Right atrium auricular region (tissue), 2 donors: ENCODE measurements around the gene TMEM258. TPM values are rescaled to one million over a fixed set of nuclear protein-coding genes. Genes with fewer than 3 reads are reported as not detected.

Experiments used
- DNase-seq: peaks from one replicate; pipeline ENCODE4 v3.0.0-alpha.2; 2019; ENCODE audit warnings: low spot score
- H3K27ac ChIP-seq, 2 donors: fragments of 200-600 bp; sonication (generic); 1 replicate in 1 of 2; 2 replicates in 1 of 2; pipeline ENCODE4 v1.5.1; 2016 to 2019
- H3K27me3 ChIP-seq, 2 donors: fragments of 200-600 bp; sonication (generic); one replicate each; pipeline versions ENCODE4 v1.5.1 to v1.6.0; 2017 to 2019
- H3K36me3 ChIP-seq: fragments of 200-600 bp; sonication (generic); one replicate; pipeline ENCODE4 v1.5.1; 2016
- H3K4me1 ChIP-seq, 2 donors: fragments of 200-600 bp; sonication (generic); one replicate each; pipeline versions ENCODE4 v1.5.1 to v1.6.0; 2017 to 2019
- H3K4me3 ChIP-seq, 2 donors: fragments of 200-600 bp; sonication (generic); 1 replicate in 1 of 2; 2 replicates in 1 of 2; pipeline ENCODE4 v1.5.1; 2017 to 2019; ENCODE audit warnings: mild to moderate bottlenecking in 1 of 2, moderate library complexity in 1 of 2
- H3K9me3 ChIP-seq, 2 donors: fragments of 200-600 bp; sonication (generic); one replicate each; pipeline ENCODE4 v1.5.1; 2019
- total RNA-seq, 2 donors: library from RNA; depleted of rRNA; stranded (reverse); fragments of >200 nt; gene quantifications; one replicate each; pipeline ENCODE4 v1.1.0, GENCODE V29; 2016
- TF ChIP-seq, protein P1 (sequence below), 2 donors: fragments of 200-600 bp; sonication (generic); IDR thresholded peaks; one replicate each; pipeline ENCODE4 v1.5.1; 2019; ENCODE audit warnings: antibody characterized with exemption in 2 of 2

Gene TMEM258
- total RNA-seq, 2 donors from 2014 or later: 43.4 to 54.7 TPM

DNA sequence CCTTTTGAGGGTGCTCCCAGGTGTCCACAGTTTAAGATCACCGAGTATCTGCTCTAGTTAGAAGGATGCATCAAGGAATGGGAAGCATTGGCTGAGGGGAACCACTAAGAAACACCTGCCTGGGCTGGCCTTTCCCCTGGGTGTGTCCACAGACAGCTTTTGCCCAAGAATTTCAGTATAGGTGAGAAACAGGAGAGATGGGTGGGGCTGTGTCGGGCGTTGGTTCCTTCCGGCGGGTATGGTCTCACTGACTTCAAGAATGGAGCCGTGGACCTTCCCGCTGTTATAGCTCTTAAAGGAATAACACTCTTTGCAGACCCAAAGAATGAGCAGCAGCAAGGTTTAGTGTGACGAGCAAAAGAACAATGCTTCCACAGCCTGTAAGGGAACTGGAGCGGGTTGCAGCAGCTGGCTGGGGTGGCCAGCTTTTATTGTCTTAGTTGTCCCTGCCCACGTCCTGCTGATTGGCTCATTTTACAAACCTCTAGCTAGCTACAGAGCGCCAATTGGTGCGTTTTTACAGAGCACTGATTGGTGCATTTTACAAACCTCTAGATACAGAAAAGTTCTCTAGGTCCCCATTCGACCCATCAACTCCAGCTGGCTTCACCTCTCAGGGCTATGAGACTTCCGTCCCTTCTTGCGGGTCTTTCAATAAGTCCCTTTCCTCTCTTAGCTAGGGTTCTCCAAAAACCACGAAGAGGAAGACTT lies 22.0 kb upstream of the TMEM258 start:
- Histone ChIP-seq H3K4me3 (peak overlapping the region; percentile 60 to 78), H3K4me1 (peaks cover 0 to 14% of the 10 kb centered on the region in 2 donors), H3K27ac (peak overlapping the region; percentile 96 to 99), H3K9me3 (no peaks in the 10 kb centered on the region), H3K36me3 (peaks cover 31% of the 10 kb centered on the region), H3K27me3 (no peaks in the 10 kb centered on the region)
- DNase-seq: no peak
- TF ChIP-seq, protein P1, sequence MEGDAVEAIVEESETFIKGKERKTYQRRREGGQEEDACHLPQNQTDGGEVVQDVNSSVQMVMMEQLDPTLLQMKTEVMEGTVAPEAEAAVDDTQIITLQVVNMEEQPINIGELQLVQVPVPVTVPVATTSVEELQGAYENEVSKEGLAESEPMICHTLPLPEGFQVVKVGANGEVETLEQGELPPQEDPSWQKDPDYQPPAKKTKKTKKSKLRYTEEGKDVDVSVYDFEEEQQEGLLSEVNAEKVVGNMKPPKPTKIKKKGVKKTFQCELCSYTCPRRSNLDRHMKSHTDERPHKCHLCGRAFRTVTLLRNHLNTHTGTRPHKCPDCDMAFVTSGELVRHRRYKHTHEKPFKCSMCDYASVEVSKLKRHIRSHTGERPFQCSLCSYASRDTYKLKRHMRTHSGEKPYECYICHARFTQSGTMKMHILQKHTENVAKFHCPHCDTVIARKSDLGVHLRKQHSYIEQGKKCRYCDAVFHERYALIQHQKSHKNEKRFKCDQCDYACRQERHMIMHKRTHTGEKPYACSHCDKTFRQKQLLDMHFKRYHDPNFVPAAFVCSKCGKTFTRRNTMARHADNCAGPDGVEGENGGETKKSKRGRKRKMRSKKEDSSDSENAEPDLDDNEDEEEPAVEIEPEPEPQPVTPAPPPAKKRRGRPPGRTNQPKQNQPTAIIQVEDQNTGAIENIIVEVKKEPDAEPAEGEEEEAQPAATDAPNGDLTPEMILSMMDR (IDR thresholded peaks at IDR 0.05): no peak

DNA sequence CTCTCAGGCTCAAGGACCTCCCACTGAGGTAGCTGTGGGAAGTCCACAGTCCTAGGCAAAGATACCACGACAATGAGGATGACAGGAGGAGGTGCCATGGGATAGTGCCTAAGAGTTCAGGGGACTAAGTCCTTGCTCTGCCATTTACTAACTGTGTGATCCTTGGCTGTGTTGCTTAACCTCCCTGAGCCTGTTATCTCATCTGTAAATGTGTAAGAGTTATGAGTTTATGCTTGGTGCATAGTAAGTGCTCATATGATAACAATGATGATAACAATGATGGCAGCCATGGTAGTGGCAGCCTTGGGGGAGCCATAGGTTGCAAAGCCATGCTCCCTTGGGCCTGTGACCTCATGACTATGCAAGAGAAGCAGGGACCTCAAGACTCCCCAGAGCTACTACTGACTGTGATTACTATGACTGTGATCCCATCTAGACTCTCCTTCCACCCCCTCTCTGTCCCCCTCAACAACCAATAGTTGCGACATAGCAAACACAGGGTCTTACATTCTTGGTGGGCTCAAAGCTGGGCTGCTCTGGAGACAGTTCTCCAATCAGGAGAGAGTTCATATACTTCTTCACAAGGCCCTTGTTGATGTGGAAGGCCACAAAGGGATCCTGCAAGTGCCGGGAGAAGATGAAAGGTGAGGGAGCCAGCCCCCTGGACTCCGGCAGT lies 20.5 kb upstream of the TMEM258 start:
- no peak overlapping the region for H3K27ac ChIP-seq
- no peak for DNase-seq
- H3K9me3 ChIP-seq: no peaks in the 10 kb centered on the region
- peaks cover 0 to 14% of the 10 kb centered on the region in 2 donors for H3K4me1 ChIP-seq
- TF ChIP-seq, protein P1 (IDR thresholded peaks at IDR 0.05): no peak
- H3K36me3 ChIP-seq: peaks cover 31% of the 10 kb centered on the region
- no peaks in the 10 kb centered on the region for H3K27me3 ChIP-seq
- H3K4me3 ChIP-seq: no peak overlapping the region

DNA sequence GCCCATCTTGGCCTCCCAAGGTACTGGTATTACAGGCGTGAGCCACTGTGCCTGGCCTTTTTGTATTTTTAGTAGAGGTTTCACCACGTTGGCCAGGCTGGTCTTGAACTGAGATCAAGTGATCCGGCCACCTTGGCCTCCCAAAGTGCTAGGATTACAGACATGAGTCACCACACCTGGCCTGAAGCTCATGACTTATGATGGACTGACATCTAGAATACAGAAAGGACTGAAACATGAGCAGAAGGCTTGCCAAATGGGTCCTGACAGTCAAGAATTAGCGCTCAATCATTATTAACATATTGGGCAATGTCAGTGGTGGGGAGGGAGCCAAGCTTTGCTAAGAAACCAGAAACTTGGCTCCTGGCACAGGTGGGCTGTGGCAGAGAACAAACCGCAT lies 19.4 kb upstream of the TMEM258 start:
- Histone ChIP-seq H3K4me1 (peaks cover 0 to 7% of the 10 kb centered on the region in 2 donors), H3K9me3 (no peaks in the 10 kb centered on the region), H3K27me3 (no peaks in the 10 kb centered on the region), H3K4me3 (no peak overlapping the region), H3K36me3 (peaks cover 31% of the 10 kb centered on the region), H3K27ac (no peak overlapping the region)
- no peak for DNase-seq
- TF ChIP-seq, protein P1 (IDR thresholded peaks at IDR 0.05): no peak

DNA sequence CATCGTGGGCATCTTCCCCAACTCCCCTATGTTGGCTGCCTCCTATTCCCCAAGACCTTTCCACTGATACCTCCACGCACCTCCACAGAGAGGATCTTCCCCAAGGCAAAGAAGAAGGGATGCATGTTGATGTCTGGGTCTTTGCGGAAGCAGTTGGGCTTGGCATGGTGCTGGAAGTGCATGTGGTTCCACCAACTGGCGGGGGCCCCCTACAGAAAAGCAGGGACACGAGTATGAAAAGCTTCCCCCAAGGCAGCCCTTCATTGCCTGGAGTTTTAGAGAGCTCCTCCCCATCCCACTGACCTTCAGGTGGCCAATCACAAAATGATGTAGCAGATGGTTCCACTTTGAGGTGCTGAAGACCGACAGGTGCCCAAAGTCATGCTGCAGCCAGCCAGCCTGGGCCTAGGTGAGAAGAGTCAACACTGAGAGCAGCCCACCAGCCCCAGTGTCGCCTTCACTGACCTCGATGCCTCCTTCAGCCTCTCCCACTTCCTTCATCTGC lies 18.3 kb upstream of the TMEM258 start:
- DNase-seq: no peak
- Histone ChIP-seq H3K9me3 (no peaks in the 10 kb centered on the region), H3K4me1 (no peaks in the 10 kb centered on the region), H3K27ac (no peak overlapping the region), H3K27me3 (no peaks in the 10 kb centered on the region), H3K36me3 (peaks cover 31% of the 10 kb centered on the region), H3K4me3 (no peak overlapping the region)
- TF ChIP-seq, protein P1 (IDR thresholded peaks at IDR 0.05): no peak

DNA sequence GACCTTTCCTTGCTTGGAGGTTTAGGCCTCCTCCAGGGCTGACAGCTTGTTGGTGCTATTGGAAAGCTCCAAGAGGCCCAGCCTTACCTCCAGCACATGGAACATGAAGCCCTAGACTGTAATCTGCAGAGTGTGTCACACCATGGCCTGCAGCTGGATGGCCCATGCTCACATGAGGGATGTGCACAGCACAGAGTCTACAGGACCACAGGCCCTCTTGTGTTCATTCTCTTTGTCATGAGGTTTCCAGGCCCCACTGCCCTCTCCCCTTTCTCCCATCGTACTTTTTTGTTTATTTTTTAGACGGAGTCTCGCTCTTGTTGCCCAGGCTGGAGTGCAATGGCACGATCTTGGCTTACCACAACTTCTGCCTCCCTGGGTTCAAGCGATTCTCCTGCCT lies 14.4 kb upstream of the TMEM258 start:
- peaks cover 31% of the 10 kb centered on the region for H3K36me3 ChIP-seq
- TF ChIP-seq, protein P1 (IDR thresholded peaks at IDR 0.05): no peak

More for the DNA sequence above, 14.4 kb upstream of the TMEM258 start:
- no peaks in the 10 kb centered on the region for H3K9me3 ChIP-seq
- no peak overlapping the region for H3K4me3 ChIP-seq
- DNase-seq: no peak
- no peak overlapping the region for H3K27ac ChIP-seq
- H3K4me1 ChIP-seq: no peaks in the 10 kb centered on the region
- H3K27me3 ChIP-seq: no peaks in the 10 kb centered on the region
